GM12878 (cell line): ENCODE results near the gene RAD51B. TPM values are rescaled to one million over a fixed set of nuclear protein-coding genes. Genes with fewer than 3 reads are reported as not detected.

Source experiments
- ATF7 ChIP-seq: fragments of 450-650 bp; IDR thresholded peaks from 2 replicates; pipeline ENCODE4 v1.6.1; 2016; ENCODE audit warnings: low read depth, mild to moderate bottlenecking
- BCL11A ChIP-seq: IDR thresholded peaks from 2 replicates; pipeline ENCODE4 v1.6.1; 2011; ENCODE audit warnings: low read depth, low read length
- CBX3 ChIP-seq: fragments of 200-600 bp; sonication (generic); IDR thresholded peaks from 2 replicates; pipeline ENCODE4 v1.6.1; 2016; ENCODE audit warnings: low read depth, borderline replicate concordance
- CHD4 ChIP-seq: fragments of 200-600 bp; sonication (generic); IDR thresholded peaks from 2 replicates; pipeline ENCODE4 v1.6.1; 2016; ENCODE audit warnings: mild to moderate bottlenecking
- EGR1 ChIP-seq, 2 experiments: IDR thresholded peaks; 1 replicate in 1 of 2; 2 replicates in 1 of 2; pipeline ENCODE4 v1.6.1; 2011 to 2012; ENCODE audit warnings: low read depth in 2 of 2, low read length in 2 of 2, borderline replicate concordance in 1 of 2, mild to moderate bottlenecking in 1 of 2, moderate library complexity in 1 of 2
- HCFC1 ChIP-seq: fragments of 150-350 bp; IDR thresholded peaks from 2 replicates; pipeline ENCODE4 v1.6.1; 2014; ENCODE audit warnings: low read length
- NBN ChIP-seq: fragments of 450-650 bp; IDR thresholded peaks from 2 replicates; pipeline ENCODE4 v1.6.1; 2016
- NFIC ChIP-seq: IDR thresholded peaks from 2 replicates; pipeline ENCODE4 v1.6.1; 2012; ENCODE audit warnings: low read depth, mild to moderate bottlenecking, inconsistent platforms, low read length, moderate library complexity
- NFXL1 ChIP-seq: fragments of 450-650 bp; IDR thresholded peaks from 2 replicates; pipeline ENCODE4 v1.6.1; 2017; ENCODE audit warnings: antibody characterized with exemption, mild to moderate bottlenecking, borderline replicate concordance
- RAD21 ChIP-seq: IDR thresholded peaks from 2 replicates; pipeline ENCODE4 v1.6.1; 2011; ENCODE audit warnings: mild to moderate bottlenecking, low read depth, low read length, moderate library complexity; ENCODE audit not compliant: insufficient read depth
- YY1 ChIP-seq: IDR thresholded peaks from 2 replicates; pipeline ENCODE4 v1.6.1; 2011; ENCODE audit warnings: low read depth, mild to moderate bottlenecking, low read length
- polyA plus RNA-seq, 11 experiments: library from polyadenylated mRNA; depleted of rRNA in 4 of 11; unstranded in 6 of 11; stranded (reverse) in 5 of 11; fragments of >200 nt; fragmentation: Nextera tagmentation in 4 of 11; fragmentation: Illumina TruSeq in 1 of 11; extraction: Ambion mirVana in 4 of 11; extraction: Trizol in 1 of 11; gene quantifications; 1 replicate in 1 of 11; 2 replicates in 10 of 11; pipeline versions ENCODE4 v1.2.1 to v1.2.3, GENCODE V29; 2011 to 2016; ENCODE audit warnings: inconsistent platforms in 2 of 11, missing spikeins in 2 of 11, low read depth in 1 of 11
- total RNA-seq, 4 experiments: library from RNA; depleted of rRNA in 3 of 4; stranded (reverse); fragments of >200 nt in 3 of 4; fragmentation: Illumina TruSeq in 1 of 4; extraction: Trizol in 1 of 4; gene quantifications; 2 replicates each; pipeline versions ENCODE4 v1.2.1 to v1.2.3, GENCODE V29; 2013 to 2021
- TF ChIP-seq, protein P1 (sequence below): fragments of 450-650 bp; IDR thresholded peaks from 2 replicates; pipeline ENCODE4 v1.6.1; 2017; ENCODE audit warnings: mild to moderate bottlenecking, moderate library complexity
- TF ChIP-seq, protein P2 (sequence below): fragments of 450-650 bp; IDR thresholded peaks from 2 replicates; pipeline ENCODE4 v1.6.1; 2017; ENCODE audit warnings: mild to moderate bottlenecking
- TF ChIP-seq, protein P3 (sequence below): fragments of 450-650 bp; IDR thresholded peaks from 2 replicates; pipeline ENCODE4 v1.6.1; 2017; ENCODE audit warnings: mild to moderate bottlenecking, moderate library complexity
- TF ChIP-seq, protein P4 (sequence below): IDR thresholded peaks from 2 replicates; pipeline ENCODE4 v1.6.1; 2011; ENCODE audit warnings: borderline replicate concordance, low read depth, mild to moderate bottlenecking, moderate library complexity, low read length; ENCODE audit not compliant: insufficient read depth, poor library complexity, severe bottlenecking
- TF ChIP-seq, protein P5 (sequence below): IDR thresholded peaks from 2 replicates; pipeline ENCODE4 v1.6.1; 2011; ENCODE audit warnings: mild to moderate bottlenecking, low read depth, low read length, moderate library complexity; ENCODE audit not compliant: insufficient replicate concordance

Gene RAD51B
- total and polyA plus RNA-seq, 10 of the 15 experiments (the other 5 are each of a cell fraction or from before 2014, with no cell fraction given), result 9.8 to 26.8 (median 21.3) TPM

DNA sequence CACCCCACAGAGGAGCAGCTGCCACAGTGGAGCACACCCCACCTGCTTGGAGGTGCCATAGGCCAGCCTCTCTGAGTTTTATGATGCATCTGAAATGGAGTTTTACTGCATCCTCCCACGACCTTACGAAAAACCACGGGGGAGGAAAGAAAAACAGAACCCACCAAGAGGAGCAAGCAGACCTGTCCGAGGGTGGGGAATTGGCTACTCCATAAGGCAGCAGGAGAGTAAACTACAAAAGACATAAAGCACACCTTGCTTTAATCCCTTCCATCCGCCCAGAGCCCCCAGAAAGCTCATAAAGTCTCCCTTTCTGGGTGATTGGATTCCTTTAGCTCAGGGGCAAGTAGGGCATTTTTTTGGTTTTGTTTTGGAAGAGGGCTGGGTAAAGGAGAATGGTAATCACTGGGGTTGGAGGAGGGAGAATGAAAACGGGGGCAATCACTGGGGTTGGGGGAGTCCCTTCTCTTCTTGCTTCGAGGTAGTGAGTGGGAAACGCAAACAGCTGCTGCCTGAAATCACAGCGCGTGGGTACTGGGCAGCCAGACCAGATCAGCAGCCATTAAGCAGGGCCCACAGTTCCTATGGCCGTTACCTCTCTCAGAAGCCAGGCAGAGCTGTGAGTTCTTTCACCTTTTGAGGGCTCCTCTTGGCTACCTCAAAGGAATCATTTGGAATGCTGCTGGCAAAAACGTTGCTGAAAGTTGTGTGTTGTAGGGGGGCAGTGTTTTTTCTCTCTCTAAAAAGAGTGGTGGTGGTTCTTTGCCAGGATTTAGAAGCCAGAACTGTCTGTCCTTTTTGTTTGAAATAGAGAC lies 539.6 kb downstream of the RAD51B start (continued):
- TF ChIP-seq, protein P1, sequence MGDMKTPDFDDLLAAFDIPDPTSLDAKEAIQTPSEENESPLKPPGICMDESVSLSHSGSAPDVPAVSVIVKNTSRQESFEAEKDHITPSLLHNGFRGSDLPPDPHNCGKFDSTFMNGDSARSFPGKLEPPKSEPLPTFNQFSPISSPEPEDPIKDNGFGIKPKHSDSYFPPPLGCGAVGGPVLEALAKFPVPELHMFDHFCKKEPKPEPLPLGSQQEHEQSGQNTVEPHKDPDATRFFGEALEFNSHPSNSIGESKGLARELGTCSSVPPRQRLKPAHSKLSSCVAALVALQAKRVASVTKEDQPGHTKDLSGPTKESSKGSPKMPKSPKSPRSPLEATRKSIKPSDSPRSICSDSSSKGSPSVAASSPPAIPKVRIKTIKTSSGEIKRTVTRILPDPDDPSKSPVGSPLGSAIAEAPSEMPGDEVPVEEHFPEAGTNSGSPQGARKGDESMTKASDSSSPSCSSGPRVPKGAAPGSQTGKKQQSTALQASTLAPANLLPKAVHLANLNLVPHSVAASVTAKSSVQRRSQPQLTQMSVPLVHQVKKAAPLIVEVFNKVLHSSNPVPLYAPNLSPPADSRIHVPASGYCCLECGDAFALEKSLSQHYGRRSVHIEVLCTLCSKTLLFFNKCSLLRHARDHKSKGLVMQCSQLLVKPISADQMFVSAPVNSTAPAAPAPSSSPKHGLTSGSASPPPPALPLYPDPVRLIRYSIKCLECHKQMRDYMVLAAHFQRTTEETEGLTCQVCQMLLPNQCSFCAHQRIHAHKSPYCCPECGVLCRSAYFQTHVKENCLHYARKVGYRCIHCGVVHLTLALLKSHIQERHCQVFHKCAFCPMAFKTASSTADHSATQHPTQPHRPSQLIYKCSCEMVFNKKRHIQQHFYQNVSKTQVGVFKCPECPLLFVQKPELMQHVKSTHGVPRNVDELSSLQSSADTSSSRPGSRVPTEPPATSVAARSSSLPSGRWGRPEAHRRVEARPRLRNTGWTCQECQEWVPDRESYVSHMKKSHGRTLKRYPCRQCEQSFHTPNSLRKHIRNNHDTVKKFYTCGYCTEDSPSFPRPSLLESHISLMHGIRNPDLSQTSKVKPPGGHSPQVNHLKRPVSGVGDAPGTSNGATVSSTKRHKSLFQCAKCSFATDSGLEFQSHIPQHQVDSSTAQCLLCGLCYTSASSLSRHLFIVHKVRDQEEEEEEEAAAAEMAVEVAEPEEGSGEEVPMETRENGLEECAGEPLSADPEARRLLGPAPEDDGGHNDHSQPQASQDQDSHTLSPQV, result 0 out of 2 replicates have a peak, but pooled peaks have one; percentile 5
- TF ChIP-seq NFXL1 (no peak), YY1 (peak; percentile 86), BCL11A (no peak), NFIC (peak; percentile 50; the same call in 1 of the 2 replicates), ATF7 (no peak), RAD21 (no peak), EGR1 (IDR thresholded peaks at IDR 0.05; ENCODE audit: borderline replicate concordance in 1 of 2, low read depth in 2 of 2, low read length in 2 of 2) (no peak), CBX3 (no peak), NBN (no peak), CHD4 (no peak), HCFC1 (no peak)
- TF ChIP-seq, protein P2, sequence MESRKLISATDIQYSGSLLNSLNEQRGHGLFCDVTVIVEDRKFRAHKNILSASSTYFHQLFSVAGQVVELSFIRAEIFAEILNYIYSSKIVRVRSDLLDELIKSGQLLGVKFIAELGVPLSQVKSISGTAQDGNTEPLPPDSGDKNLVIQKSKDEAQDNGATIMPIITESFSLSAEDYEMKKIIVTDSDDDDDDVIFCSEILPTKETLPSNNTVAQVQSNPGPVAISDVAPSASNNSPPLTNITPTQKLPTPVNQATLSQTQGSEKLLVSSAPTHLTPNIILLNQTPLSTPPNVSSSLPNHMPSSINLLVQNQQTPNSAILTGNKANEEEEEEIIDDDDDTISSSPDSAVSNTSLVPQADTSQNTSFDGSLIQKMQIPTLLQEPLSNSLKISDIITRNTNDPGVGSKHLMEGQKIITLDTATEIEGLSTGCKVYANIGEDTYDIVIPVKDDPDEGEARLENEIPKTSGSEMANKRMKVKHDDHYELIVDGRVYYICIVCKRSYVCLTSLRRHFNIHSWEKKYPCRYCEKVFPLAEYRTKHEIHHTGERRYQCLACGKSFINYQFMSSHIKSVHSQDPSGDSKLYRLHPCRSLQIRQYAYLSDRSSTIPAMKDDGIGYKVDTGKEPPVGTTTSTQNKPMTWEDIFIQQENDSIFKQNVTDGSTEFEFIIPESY, result no peak
- TF ChIP-seq, protein P3, sequence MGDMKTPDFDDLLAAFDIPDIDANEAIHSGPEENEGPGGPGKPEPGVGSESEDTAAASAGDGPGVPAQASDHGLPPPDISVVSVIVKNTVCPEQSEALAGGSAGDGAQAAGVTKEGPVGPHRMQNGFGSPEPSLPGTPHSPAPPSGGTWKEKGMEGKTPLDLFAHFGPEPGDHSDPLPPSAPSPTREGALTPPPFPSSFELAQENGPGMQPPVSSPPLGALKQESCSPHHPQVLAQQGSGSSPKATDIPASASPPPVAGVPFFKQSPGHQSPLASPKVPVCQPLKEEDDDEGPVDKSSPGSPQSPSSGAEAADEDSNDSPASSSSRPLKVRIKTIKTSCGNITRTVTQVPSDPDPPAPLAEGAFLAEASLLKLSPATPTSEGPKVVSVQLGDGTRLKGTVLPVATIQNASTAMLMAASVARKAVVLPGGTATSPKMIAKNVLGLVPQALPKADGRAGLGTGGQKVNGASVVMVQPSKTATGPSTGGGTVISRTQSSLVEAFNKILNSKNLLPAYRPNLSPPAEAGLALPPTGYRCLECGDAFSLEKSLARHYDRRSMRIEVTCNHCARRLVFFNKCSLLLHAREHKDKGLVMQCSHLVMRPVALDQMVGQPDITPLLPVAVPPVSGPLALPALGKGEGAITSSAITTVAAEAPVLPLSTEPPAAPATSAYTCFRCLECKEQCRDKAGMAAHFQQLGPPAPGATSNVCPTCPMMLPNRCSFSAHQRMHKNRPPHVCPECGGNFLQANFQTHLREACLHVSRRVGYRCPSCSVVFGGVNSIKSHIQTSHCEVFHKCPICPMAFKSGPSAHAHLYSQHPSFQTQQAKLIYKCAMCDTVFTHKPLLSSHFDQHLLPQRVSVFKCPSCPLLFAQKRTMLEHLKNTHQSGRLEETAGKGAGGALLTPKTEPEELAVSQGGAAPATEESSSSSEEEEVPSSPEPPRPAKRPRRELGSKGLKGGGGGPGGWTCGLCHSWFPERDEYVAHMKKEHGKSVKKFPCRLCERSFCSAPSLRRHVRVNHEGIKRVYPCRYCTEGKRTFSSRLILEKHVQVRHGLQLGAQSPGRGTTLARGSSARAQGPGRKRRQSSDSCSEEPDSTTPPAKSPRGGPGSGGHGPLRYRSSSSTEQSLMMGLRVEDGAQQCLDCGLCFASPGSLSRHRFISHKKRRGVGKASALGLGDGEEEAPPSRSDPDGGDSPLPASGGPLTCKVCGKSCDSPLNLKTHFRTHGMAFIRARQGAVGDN, result peak; percentile 69
- TF ChIP-seq, protein P4, sequence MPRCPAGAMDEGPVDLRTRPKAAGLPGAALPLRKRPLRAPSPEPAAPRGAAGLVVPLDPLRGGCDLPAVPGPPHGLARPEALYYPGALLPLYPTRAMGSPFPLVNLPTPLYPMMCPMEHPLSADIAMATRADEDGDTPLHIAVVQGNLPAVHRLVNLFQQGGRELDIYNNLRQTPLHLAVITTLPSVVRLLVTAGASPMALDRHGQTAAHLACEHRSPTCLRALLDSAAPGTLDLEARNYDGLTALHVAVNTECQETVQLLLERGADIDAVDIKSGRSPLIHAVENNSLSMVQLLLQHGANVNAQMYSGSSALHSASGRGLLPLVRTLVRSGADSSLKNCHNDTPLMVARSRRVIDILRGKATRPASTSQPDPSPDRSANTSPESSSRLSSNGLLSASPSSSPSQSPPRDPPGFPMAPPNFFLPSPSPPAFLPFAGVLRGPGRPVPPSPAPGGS, result no peak
- TF ChIP-seq, protein P5, sequence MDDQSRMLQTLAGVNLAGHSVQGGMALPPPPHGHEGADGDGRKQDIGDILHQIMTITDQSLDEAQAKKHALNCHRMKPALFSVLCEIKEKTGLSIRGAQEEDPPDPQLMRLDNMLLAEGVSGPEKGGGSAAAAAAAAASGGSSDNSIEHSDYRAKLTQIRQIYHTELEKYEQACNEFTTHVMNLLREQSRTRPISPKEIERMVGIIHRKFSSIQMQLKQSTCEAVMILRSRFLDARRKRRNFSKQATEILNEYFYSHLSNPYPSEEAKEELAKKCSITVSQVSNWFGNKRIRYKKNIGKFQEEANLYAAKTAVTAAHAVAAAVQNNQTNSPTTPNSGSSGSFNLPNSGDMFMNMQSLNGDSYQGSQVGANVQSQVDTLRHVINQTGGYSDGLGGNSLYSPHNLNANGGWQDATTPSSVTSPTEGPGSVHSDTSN, result no peak
